ENCODE data around the gene GNAQ. TPM values are rescaled to one million over a fixed set of nuclear protein-coding genes. Genes with fewer than 3 reads are reported as not detected.

GNAQ gene
- total and polyA plus RNA-seq, 8 donors: 13.1 to 75.3 (median 38.5) TPM

DNA sequence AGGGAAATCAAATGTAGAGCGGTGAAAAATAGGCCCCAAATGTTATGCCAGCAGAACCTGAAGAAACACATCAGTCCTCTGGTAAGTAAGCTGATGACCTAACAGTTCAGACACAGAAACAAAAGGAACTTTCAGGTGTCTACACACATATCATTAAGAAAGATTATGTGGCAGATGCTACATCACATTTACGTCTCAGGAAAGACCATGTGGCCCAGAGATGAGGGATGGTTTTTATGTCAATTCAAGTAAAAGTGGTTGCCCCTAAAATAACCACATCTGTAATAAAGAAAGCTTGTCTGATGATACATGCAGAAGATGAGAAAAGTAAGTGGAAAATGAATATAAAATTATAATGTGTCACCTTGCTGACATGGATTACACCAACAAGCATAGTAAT, 31.4 kb downstream of the GNAQ start:
- Histone ChIP-seq H3K9me3 (no peaks in the 10 kb centered on the region), H3K27ac (peak overlapping the region in 1 of 5 donors; percentile 40), H3K4me3 (no peak overlapping the region), H3K27me3 (no peaks in the 10 kb centered on the region), H3K4me1 (peaks cover 56 to 93% (median 81%) of the 10 kb centered on the region in 4 donors), H3K36me3 (no peaks in the 10 kb centered on the region)
- TF ChIP-seq POLR2AphosphoS5 (IDR thresholded peaks at IDR 0.05): no peak
- TF ChIP-seq POLR2A (IDR thresholded peaks at IDR 0.05): no peak
- TF ChIP-seq EP300 (IDR thresholded peaks at IDR 0.05): no peak
- TF ChIP-seq, protein P1, sequence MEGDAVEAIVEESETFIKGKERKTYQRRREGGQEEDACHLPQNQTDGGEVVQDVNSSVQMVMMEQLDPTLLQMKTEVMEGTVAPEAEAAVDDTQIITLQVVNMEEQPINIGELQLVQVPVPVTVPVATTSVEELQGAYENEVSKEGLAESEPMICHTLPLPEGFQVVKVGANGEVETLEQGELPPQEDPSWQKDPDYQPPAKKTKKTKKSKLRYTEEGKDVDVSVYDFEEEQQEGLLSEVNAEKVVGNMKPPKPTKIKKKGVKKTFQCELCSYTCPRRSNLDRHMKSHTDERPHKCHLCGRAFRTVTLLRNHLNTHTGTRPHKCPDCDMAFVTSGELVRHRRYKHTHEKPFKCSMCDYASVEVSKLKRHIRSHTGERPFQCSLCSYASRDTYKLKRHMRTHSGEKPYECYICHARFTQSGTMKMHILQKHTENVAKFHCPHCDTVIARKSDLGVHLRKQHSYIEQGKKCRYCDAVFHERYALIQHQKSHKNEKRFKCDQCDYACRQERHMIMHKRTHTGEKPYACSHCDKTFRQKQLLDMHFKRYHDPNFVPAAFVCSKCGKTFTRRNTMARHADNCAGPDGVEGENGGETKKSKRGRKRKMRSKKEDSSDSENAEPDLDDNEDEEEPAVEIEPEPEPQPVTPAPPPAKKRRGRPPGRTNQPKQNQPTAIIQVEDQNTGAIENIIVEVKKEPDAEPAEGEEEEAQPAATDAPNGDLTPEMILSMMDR (IDR thresholded peaks at IDR 0.05): no peak
- no peak for DNase-seq
- WGBS, 5 donors: 86 to 95% (median 92%) methylated on average over 2 of the region's 2 CpGs
- intact Hi-C loops (cut with DNase I; ENCODE audit: low total_unique reads): no loop called here

DNA sequence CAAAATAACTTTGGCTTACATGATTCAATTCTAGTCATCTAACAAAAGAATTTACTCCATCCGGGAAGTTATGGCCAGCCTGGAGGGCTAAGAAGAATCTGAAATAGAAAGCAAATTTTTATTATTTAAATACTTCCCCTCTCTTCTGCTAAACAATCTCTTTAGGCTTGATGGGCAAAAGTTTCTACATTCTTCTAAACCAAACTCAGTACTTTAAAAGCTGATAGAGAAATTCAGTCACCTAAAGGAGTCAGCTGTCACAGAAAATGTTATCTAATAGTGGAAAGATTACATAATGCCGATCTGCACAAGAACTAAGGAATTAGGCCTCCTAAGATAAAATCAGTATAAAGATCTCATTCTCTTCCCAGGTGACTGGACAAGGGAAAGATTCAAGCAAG, 32.4 kb downstream of the GNAQ start:
- H3K36me3 ChIP-seq: no peaks in the 10 kb centered on the region
- WGBS, 5 donors: 16 to 40% (median 32%) methylated on average over 2 of the region's 2 CpGs
- DNase-seq: no peak
- H3K27me3 ChIP-seq: no peaks in the 10 kb centered on the region
- intact Hi-C loops (cut with DNase I; ENCODE audit: low total_unique reads): no loop called here
- peak overlapping the region in 3 of 5 donors; percentile 5 to 54 (median 40) for H3K27ac ChIP-seq
- H3K9me3 ChIP-seq: no peaks in the 10 kb centered on the region
- no peak overlapping the region for H3K4me3 ChIP-seq
- peaks cover 49 to 89% (median 71%) of the 10 kb centered on the region in 4 donors for H3K4me1 ChIP-seq
- TF ChIP-seq POLR2A (IDR thresholded peaks at IDR 0.05) (no peak), POLR2AphosphoS5 (IDR thresholded peaks at IDR 0.05) (no peak)
- TF ChIP-seq, protein P1 (IDR thresholded peaks at IDR 0.05): no peak

DNA sequence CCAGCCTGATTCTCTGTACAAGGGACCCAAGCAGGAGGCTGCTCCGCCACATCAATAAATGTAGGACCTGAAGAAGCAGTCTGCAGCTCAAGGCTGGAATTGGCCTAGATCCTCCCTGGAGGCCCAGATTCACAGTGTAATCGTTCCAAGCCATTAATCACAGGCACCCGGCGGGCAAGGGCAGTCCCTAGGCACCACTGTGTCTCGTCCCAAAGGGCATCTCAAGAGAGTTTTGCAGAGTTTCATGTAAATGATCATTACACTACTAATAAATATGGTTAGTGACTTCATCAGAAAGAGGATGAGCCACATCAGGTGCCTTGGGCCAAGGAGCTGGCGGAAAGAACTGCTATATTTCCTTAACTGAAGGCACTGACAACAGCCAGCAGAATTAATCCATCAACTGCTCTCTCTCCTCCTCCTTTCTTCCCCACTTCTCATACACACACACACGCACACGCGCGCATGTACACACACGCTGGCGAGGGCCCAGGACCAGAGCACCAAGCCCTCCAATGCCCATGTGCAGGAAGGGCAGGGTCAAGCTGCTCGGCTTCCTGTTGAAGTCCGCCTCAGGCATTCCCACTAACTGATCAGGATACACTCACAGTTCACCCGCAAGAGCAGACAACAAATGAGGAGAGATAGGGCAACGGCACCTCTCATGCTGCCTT, 33.9 kb downstream of the GNAQ start:
- Histone ChIP-seq H3K27ac (peak overlapping the region in 1 of 5 donors; percentile 2), H3K4me1 (peaks cover 43 to 84% (median 61%) of the 10 kb centered on the region in 4 donors), H3K9me3 (no peaks in the 10 kb centered on the region), H3K4me3 (no peak overlapping the region), H3K36me3 (no peaks in the 10 kb centered on the region), H3K27me3 (no peaks in the 10 kb centered on the region)
- peak in 1 of 2 donors; percentile 60 for DNase-seq
- intact Hi-C loops (cut with DNase I; ENCODE audit: low total_unique reads): no loop called here
- 63 to 80% (median 71%) methylated on average over 15 to 16 of the region's 16 CpGs for WGBS, 5 donors
- TF ChIP-seq EP300 (IDR thresholded peaks at IDR 0.05) (no peak), POLR2AphosphoS5 (IDR thresholded peaks at IDR 0.05) (no peak), POLR2A (IDR thresholded peaks at IDR 0.05) (no peak)
- TF ChIP-seq, protein P1 (IDR thresholded peaks at IDR 0.05): no peak

DNA sequence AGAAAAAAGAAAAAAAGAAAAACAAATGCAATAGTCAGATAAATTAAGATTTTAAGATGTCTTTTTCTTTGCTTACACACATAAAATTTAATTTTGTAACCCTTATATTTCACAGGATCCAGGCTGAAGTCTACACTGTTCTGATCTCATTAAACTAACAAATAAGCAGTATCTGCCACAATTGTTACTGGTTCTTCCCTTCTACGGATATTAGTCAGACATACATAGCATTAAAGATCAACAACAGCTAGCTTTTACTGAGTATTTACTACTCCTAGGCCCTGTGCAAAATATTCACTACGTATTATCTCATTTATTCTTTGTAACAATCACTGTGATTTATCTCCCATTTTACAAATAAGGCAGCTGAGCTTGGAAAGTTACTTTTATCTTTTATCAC, 34.9 kb downstream of the GNAQ start:
- no peak overlapping the region for H3K27ac ChIP-seq
- intact Hi-C loops (cut with DNase I; ENCODE audit: low total_unique reads): no loop called here
- WGBS, 5 donors: 70 to 87% (median 81%) methylated on average over 2 of the region's 2 CpGs
- no peaks in the 10 kb centered on the region for H3K9me3 ChIP-seq
- peaks cover 37 to 73% (median 51%) of the 10 kb centered on the region in 4 donors for H3K4me1 ChIP-seq
- H3K4me3 ChIP-seq: no peak overlapping the region
- no peaks in the 10 kb centered on the region for H3K36me3 ChIP-seq
- TF ChIP-seq, protein P1 (IDR thresholded peaks at IDR 0.05): no peak
- no peaks in the 10 kb centered on the region for H3K27me3 ChIP-seq
- DNase-seq: no peak
